Endothelial cell of umbilical vein (primary cell): ENCODE results near the gene COQ6.

Source experiments
- MYC ChIP-seq: IDR thresholded peaks from one replicate; pipeline ENCODE4 v1.6.1; 2011; ENCODE audit warnings: mild to moderate bottlenecking, low read depth, low read length
- POLR2A ChIP-seq: IDR thresholded peaks from 2 replicates; pipeline ENCODE4 v1.6.1; 2012; ENCODE audit warnings: low read depth, mild to moderate bottlenecking, control low read depth, low read length
- POLR2AphosphoS5 ChIP-seq: IDR thresholded peaks from 2 replicates; pipeline ENCODE4 v1.6.1; 2012; ENCODE audit warnings: low read depth, mild to moderate bottlenecking, control low read depth, low read length, moderate library complexity; ENCODE audit not compliant: insufficient read depth
- TF ChIP-seq, protein P1 (sequence below), 2 donors: IDR thresholded peaks; 1 replicate in 1 of 2; 2 replicates in 1 of 2; pipeline ENCODE4 v1.5.1; 2011; ENCODE audit warnings: low read length in 2 of 2, mild to moderate bottlenecking in 2 of 2, moderate library complexity in 2 of 2, control low read depth in 1 of 2, inconsistent platforms in 1 of 2, low read depth in 1 of 2; ENCODE audit not compliant: insufficient read depth in 1 of 2; ENCODE audit errors: extremely low read depth in 1 of 2
- TF ChIP-seq, protein P2 (sequence below): IDR thresholded peaks from 2 replicates; pipeline ENCODE4 v1.6.1; 2011; ENCODE audit not compliant: insufficient read depth, insufficient read length

DNA sequence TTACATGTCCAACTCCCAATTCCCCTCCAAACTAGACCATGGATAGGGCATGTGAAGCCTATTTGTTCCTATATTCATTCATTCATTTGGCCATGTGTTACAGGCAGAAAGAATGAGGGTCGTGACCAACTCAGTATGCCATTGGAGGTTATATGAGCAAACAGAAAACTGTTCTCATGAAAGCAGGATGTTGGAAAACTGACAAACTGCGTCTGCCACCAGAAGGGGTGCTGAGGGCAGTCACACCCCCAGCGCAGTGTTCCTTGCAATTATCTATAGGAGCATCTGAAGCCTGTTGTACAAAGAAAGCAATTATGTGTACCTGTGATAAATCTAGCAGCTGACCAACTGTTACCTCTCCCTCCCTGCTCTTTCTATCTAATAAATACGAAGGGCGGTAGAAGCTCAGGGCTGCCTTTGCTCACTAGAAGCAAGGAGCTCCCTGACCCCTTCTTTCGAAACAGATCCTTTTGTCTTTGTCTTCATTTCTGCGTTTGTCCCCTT is 47.9 kb downstream of the COQ6 start:
- TF ChIP-seq, protein P1, sequence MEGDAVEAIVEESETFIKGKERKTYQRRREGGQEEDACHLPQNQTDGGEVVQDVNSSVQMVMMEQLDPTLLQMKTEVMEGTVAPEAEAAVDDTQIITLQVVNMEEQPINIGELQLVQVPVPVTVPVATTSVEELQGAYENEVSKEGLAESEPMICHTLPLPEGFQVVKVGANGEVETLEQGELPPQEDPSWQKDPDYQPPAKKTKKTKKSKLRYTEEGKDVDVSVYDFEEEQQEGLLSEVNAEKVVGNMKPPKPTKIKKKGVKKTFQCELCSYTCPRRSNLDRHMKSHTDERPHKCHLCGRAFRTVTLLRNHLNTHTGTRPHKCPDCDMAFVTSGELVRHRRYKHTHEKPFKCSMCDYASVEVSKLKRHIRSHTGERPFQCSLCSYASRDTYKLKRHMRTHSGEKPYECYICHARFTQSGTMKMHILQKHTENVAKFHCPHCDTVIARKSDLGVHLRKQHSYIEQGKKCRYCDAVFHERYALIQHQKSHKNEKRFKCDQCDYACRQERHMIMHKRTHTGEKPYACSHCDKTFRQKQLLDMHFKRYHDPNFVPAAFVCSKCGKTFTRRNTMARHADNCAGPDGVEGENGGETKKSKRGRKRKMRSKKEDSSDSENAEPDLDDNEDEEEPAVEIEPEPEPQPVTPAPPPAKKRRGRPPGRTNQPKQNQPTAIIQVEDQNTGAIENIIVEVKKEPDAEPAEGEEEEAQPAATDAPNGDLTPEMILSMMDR (IDR thresholded peaks at IDR 0.05; ENCODE audit: extremely low read depth in 1 of 2, insufficient read depth in 1 of 2, low read depth in 1 of 2, low read length in 2 of 2), result no peak
- TF ChIP-seq, protein P2, sequence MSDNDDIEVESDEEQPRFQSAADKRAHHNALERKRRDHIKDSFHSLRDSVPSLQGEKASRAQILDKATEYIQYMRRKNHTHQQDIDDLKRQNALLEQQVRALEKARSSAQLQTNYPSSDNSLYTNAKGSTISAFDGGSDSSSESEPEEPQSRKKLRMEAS, result no peak
- TF ChIP-seq POLR2AphosphoS5 (no peak), POLR2A (no peak), MYC (no peak)
